ENCODE results near the gene EWSR1.

Gene EWSR1

DNA sequence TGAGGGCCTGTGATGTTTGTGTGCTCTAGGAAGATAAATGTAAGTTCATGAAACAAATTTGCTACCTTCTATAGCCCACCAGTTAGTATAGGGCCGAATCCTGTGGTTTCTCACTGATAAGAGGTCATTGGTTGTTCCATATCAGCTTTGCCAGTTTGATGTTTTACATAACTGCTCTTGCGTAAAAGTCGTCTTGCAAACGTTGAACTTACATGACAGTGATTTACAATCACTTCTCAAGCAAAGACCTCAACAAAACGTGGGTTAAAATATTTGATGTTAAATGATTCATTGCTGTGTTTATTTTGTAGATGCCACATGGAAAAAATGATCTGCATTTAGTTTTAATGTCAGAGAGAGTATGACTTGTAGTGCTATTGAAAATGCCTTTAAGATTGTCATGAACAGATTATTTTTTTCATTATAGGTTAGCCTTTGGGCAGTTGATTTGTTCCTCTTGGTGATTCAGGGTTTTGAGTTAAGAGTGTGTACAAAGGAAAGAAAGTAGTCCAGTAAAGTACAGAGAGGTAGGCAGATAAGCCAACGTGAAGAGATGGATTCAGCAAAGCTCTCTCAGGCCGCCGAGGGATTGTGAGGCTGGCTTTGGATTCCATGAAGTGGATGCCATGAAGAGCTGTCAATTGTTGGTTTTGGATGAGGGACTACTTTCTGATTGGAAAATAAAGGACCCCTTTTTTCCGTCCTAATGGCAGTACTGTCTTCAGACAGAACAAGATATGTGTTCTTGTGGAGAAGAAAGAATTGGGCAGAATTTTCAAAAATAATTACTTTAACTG, 2.6 kb downstream of the EWSR1 start:
- no peak for DNase-seq

DNA sequence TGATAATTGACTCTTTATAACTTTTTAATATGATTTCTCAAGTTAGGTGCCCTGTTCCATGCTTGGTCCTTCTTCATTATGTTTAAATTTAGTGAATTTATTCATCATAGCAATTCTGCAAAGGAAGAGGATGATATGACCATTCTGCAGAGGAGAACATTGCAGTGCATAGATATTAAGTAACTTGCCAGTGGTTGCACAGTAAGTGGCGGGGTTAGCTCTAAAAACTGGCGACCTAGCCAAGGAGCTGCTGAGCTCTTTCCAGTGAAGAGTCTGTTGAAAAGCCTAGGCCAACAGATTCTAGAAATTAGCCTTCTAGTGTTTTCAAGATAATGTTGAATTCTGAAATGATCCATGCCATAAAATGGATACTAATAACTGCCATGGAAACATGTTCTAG, 4.6 kb downstream of the EWSR1 start:
- no peak for DNase-seq

DNA sequence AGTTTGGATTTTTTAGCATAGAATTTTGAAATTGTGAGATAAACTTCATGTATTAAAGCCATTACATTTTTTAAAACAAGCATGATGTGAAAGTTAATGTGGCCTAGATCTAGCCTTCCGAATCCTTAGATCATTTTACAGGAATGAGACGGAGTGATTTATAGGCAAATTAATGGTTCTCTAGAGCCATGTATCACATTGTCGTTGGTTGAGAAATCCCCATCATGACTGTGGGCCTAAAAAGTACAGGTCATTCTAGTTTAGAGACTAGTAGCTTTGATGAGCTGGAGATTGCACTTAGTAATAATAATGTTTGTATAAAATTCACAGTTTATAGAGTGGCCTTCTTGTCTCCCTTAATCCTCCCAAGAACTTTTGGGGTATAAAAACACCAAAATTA, 7.1 kb downstream of the EWSR1 start:
- DNase-seq: no peak

DNA sequence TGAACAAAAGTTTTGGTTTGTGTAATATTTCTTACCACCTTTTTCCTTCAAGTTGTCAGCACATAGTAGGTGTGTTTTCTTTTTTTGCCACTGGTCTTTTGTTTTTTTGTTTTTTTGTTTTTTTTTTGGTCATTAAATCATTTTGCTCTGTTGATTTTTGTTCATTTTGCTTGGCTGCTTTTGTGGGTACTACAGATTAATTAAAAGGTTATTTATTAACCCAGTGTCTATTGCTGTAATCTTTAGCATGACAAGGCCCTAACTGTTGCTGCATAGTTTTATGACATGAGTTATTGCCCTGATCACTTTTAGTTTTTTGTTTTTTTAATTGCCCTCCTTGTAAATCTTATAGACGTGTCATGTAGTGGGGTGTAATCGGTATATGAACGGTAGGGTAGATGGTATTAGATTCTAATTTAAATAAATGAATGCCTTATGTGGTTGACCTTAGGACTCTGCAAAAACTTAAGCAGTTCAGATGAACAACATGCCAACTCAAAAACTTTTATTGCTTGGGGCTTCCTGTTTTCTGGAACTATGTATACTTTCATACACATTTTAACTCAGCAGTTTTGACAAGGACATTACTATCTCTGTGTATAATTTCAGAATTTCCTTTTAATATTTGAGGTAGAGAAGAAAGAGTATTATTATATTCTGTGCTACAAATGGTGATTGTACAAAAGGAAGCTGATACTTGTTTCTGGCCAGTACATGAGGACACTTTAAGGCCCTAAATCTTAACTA, 7.9 kb downstream of the EWSR1 start:
- DNase-seq: no peak

DNA sequence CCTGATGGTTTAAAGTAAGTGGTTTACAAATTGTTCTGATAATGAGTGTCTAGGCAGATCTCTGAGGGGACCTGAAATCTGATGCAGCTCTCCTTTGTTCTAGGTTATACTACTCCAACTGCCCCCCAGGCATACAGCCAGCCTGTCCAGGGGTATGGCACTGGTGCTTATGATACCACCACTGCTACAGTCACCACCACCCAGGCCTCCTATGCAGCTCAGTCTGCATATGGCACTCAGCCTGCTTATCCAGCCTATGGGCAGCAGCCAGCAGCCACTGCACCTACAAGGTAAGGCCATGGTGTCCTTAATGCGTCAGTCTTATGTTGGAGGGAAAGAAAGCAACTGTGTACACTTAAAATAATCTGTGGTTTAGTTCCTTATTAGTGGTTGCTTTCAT, 9.9 kb downstream of the EWSR1 start:
- no peak for DNase-seq

DNA sequence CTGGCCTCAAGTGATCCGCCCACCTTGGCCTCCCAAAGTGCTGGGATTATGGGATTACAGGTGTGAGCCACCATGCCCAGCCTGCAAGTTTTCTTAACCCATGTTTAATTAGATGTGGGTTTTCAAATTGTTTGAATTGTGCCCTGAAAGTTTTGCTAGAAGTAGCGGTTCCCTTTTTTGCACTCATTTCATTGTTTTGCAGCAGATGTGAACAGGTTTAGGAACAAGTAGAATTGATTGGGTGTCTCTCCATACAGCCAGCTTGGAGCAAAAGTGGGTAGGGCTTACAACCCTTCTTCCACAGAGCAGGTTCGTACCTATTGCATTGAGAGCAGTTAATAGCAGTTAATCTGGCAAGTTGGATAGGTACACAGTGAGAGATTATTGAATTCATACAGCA, 16.1 kb downstream of the EWSR1 start:
- DNase-seq: no peak

DNA sequence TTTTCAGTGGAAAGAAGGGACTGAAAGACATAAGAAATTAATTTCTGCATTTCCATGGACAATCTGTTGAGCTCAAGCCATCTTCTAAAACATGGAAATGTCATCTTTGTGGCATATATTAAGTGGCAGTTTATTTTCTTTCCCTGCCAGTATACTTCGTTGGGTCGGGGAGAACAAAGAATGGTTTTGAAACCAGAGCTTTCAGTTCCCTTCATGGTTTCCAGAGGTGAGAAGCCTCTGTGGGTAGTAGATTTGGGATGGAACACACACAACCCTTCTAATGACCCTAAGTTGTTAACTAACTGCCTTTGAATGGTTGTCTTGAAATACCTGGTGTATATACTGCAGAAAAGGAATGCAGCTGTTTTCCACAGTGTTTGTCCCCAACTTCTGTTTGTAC, 20.8 kb downstream of the EWSR1 start:
- DNase-seq: no peak

DNA sequence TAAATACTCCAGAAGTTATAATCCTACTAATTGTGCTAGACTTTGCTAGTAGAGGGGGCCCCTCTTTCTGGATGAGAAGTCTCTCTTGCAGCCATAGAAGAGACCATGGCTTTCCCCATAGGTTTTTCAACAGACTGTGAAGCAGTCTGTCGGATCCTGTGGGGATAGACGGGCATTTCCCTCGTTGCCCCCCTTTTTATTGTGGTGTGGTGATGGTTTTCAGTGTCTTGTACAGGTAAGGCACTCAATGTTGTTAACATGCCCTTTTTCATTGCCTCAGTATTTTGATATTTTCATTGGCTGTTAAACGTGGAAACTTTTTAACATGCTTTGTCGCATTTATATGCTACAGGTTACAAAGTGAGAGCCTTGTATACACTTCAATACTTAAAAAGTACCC, 22.0 kb downstream of the EWSR1 start:
- no peak for DNase-seq

DNA sequence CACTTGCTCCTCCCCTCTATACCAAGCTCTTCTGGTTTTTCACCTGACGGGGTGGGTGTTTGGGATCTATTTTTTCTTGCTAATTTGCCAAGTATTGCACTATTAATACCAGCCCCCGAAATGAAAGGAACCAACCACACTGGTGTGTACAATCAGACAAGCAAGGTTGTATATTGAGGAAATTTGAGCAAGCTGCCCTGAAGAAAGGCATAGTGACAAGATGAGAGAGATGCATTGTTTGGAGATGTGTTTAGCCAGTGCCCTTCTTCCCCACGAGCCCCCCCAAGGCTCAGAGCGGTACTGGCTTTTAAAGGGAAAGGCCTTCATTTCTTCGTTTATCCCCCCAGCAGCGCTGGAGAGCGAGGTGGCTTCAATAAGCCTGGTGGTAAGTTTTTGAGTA, 23.1 kb downstream of the EWSR1 start:
- no peak for DNase-seq

DNA sequence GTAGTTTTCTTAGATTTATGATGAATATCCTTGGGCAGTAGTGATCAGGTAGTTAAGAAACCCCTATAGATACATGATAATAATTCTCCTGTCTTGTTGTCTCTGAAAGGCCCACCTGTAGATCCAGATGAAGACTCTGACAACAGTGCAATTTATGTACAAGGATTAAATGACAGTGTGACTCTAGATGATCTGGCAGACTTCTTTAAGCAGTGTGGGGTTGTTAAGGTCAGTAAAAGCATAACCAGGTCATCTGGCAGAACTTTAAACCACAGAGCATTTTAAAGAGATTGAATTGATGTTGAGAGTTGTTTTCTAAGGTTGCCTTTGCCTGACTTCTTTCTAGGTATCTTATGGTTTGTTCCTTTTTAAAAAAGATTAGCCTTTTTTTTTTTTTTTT, 24.3 kb downstream of the EWSR1 start:
- DNase-seq: no peak

DNA sequence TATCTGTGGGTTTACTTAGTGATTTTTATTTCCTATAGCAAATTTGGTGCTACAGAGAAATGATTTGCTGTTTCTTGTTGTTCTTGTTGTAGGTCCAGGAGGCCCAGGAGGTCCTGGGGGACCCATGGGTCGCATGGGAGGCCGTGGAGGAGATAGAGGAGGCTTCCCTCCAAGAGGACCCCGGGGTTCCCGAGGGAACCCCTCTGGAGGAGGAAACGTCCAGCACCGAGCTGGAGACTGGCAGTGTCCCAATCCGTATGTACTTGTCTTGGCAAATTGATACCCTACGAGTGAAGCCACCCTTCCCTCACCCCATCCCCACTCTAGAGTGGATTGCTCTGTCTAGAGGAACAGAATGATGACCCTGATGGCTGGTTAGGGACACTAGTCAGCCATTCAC, 30.6 kb downstream of the EWSR1 start:
- DNase-seq: no peak

DNA sequence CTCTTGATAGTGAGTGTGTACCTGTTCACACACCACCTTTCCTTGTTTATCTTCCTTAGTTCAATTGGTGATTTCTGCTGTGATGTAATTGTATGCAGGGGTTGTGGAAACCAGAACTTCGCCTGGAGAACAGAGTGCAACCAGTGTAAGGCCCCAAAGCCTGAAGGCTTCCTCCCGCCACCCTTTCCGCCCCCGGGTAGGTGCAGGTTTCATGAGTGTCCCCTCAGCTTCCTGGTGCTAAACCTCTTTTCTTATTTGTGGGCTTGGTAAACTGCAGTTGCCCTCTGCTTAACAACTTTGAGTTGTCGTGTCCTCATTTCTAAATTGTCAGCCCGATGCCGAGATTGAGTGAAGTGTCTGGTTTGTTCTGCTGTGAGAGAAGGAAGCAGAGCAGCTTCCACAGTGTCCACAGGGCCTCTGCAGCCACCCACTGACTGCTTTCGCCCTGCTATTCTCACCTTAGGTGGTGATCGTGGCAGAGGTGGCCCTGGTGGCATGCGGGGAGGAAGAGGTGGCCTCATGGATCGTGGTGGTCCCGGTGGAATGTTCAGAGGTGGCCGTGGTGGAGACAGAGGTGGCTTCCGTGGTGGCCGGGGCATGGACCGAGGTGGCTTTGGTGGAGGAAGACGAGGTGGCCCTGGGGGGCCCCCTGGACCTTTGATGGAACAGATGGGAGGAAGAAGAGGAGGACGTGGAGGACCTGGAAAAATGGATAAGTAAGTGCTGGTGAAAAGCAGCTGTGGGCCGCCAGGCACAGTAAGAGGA, 31.2 kb downstream of the EWSR1 start:
- DNase-seq: no peak

DNA sequence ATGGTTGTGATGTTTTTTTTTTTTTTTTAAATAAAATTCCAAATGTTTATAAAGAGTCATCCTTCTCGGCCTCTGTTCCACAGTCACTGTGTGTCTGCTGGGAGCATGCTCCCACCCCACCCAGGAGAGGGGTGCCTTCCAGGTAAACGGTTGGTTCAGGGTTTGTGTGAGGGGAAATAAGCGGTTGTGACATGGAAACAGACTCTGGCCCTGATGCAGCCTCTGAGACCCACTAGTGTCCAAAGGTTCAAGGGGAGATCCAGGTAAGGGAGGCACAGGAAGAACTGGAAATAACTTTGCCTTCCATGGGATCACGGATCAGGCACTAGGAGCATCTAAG, 32.4 kb downstream of the EWSR1 start:
- DNase-seq: no peak

DNA sequence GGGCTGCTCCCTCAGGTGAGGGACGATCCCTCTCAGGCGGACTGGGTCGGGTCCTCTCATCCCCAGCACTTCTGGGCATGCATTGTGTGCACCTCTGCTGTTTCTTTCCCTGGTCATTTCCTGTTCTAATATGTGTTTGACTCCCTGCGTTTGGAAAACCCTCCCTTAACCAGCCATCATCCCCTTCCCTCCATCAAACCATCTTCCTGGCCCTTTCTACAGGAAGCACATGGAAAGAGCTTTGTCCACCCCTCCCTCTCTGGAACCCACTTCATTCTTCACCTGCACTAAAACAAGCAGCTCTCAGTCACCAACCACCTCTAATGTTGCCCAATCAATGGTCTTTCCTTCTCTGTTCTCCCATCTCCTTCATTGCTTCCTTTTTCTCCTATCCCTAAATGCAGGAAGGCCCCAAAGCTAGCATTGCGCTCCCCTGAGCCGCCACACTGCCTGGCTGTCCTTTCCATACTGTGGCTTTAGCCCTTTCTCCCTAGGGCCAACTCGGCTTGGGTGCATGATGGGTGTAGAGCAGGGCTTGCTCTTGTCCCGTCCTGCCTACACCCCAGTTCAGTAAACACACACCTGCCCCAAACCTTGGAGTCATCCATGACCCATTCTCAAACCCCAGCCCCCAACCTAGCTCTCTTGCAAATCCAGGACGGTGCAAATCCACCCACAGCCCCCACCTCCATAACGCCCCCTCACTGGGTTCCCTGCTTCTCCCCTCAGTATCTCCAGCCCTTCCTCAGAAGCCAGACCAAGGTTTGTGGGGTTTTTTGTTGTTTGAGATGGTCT, 32.9 kb downstream of the EWSR1 start:
- DNase-seq: no peak

DNA sequence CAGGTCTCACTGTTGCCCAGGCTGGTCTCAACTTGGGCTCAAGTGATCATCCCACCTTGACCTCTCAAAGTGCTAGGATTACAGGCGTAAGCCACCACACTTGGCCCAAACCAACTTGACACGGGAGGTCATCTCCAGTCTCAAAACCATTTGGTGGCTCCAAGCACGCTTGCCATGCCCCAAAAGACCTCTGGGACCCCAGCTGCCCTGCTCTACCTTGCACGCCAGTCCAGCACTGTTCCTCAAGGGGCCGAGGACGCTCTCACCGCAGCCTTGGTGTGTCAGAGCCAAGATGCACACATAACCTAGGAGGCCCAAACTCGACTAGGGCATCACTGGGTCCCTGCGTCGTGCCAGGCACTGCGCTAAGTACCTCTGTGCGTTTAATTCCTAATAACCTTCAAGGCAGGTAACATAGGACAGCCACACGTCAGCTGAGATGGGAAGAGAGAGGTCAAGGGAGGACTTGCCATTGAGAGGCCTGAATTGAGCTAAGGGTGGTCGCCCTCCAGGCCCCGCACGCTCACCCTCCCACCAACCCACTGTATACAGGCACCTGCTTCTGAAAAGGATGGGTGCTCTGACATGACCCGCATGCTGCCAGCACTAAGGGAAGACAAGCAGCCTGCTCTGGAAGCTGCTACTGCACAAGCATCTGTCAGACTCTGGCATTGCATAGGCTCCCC, 33.8 kb downstream of the EWSR1 start:
- DNase-seq: no peak

DNA sequence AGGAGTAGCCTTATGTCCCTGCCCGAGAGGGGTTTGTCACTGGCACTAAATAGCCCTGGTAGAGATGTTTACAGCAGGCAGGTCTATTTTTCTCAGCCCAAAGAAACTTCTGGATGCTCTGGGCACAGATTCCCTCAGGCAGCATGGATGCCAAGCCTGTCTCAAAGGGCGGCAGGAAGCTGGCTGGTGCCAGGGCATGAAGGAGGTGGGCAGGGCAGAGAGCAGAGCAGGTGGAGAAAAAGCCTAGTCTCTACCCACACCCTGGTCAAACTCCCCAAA, 34.3 kb downstream of the EWSR1 start:
- DNase-seq: no peak

DNA sequence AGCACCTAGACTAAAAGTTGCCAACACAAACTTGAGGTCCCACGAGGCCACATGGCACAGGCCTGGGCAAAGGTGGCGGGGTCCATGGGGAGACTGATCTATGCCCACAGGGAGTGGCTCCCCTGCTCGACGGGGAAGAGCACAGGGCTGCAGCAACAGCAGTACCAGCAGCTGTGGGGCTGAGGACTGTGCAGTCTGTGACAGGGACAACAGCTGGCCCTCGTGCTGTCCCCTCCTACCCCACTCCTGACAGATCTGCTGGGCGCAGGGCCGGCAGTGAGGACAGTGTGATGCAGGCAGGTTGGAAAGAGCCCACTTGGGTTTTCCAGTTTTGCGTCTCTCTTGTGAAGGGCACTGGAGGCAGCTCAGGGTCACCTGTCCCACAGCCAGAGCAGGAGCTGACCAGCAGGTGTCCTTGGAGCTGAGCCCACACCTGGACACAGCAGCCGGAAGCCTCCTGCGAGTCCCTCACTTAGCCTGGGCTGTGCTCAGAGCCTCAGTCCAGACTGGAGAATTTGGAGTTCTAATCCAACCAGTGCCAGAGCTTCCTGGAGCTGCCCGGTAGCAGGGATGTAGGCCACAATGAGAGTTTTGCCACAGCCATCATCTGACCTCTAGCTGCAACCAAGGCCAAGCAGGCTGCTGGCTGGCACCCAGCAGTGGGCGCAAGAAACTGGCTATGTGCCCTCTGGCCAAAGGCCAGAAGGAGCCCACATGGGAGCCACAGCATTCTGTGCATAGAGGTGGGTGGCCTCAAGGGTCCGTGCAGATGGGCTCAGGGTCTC, 34.8 kb downstream of the EWSR1 start:
- DNase-seq: no peak

DNA sequence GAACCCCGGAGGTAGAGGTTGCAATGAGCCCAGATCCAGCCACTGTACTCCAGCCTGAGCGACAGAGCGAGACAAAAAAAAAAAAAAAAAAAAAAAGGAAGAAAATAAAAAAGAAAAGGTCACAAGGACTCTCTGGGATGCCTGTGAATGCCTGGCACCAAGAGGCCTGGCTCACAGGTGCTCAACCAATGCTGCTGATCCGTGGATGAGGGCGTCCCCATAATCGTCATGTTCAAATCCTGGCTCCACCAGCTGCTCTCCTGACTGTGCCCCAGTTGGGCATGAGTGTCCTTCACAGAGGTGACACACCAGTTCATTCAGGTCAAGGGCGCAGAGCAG, 37.7 kb downstream of the EWSR1 start:
- DNase-seq: no peak

DNA sequence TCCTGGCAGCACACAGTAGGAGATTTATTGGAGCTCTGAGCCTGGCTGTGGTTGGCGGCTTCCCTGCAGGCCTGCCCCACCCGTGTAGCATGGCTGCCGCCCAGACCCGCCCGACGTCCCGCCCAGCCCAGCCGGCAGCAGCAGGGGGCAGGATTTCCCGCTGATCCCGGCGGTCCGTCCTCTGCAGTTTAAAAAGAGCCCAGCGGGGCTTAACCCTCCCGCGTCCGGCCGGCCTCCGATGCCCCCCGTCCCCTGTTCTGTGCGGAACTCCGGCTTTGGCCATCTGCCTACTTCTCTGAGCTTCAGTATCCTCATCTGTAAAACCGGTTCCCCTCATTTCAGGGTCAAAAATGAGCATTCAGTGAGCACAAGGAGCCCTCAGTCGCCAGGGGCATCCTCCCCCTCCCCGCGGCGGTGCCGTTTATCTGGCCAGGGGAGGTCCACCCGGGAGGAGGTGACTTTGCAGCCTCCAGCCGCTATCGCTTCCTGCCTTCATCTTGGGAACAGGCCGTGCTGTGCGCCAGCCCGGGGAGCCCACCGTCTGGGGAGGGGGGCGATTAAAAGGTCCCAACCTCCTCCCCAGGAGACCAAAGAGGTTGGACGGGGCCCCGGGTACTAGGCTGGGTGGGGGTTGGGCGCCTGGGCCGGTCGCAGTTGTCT, 38.2 kb downstream of the EWSR1 start, which contains the start of gene GAS2L1:
Gene GAS2L1 (plus strand): TSS at position 476 of the 660 bp plus-strand sequence. CDS start 1,456 bp downstream, outside the sequence.
- DNase-seq: peak; percentile 41

DNA sequence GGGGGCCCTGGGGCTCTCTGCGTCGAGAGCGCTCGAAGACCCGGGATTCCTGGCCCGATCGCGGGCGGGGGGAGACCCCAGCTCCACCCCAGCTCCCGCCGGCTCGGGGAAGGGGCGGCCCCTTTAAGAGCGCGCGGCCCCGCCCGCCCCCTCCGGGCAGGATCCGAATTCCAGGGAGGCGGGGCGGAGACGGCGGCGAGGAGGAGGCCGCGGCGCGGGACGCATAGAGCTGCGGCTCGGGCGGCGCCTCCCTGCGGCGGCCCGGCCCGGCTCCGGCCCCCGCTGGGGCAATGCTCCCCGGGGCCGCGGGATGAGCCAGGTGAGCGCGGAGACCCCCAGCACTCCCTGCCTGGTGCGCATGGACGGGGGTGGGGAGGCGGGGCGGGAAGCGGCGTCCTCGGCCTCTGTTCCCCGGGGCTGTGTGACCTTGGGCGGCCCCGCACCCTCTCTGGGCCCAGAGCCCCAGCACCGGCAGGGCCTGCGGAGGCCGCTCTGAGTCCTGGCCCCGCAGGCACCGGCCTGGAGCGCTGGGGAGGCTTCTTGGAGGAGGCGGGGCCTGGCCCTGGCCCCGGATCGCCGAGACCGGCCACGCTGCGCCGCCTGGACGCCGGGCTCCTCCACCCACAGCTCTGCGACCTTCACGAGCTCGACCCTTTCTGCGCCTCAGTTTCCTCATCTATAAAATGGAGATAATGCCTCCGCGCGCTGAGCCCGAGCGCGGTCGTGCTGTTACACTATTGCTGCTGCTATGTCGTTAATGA, 38.9 kb downstream of the EWSR1 start:
- DNase-seq: no peak

All from DMS79 (cell line).